Activated CD4-positive, alpha-beta T cell treated with anti-CD3 and anti-CD28 coated beads for 1 hour (primary cell): Measurements from ENCODE around the gene MICU1.
"Not testable (repeated sequence)": the region's sequence is repeated elsewhere in the genome, so short reads cannot be mapped to it uniquely, and the experiment has no call there.

Experiments
- DNase-seq: peaks from one replicate; pipeline ENCODE4 v3.0.0-alpha.2; 2020

The MICU1 gene

DNA sequence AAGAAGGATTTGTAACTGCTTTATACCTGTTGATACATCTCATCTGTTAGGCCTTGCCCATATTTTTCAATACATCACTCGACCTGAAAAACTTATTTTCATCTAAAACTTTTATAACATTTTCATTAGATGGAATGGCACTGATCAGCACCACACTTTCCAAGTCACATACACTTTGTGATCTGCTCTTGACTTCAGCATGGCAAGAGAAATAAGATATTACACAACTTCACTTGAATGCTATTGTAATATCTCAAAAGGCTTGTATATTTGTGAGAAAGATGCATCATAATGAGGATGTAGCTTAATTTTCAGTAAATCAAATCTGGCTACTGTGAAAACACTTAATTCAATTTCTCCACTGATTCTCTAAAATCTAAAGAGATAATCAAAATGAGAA lies 126.2 kb downstream of the MICU1 start:
- DNase-seq, result no peak

DNA sequence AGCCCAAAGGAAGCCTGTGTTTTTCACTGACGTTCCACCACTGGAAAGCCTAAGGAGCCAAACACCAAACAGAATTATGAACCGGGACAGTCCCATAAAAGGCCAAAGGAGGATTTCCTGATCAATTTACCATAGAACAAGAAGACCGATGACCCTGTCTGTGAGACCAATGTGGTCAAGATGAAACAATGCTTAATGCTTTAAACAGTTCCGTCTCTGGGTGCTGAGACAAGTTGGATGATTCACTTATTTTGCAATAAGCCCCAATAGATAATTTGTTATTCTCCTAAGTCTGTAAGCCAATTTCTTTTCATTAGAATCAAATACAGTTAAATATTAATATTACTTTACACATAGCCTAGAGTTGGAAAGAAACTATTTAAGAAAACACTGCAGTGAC lies 134.9 kb downstream of the MICU1 start:
- no peak for DNase-seq

DNA sequence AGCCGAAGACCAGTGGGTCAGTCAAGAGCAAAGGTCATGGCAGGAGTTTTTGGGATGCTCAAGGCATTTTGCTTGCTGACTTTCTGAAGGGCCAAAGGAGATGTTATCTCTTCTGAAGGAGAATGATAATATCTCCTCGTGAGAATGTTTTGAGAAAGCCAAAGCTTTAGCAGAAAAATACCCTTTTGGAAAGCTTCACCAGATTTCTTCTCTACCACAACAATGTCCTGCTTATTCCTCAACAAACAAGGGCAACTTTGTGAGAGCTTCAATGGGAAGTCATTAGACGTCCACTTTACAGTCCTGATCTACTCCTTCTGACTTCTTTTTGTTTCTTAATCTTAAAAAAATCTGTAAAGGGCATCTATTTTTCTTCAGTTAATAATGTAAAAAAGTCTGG lies 138.4 kb downstream of the MICU1 start:
- no peak for DNase-seq

DNA sequence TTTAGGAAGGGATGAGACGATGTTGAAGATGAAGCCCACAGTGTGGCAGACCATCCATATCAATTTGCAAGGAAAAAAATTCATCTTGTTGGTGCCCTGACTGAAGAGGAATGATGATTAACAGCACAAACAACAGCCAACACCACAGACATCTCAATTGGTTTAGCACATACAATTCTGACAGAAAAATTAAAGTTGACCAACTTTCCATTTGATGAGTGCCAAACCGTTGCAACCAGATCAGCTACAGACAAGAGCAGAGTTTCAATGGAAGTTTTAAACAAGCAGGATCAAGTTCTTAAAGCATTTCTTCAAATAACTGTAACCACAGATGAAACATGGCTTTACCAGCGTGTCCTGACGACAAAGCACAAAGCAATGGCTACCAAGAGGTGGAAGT lies 138.8 kb downstream of the MICU1 start:
- no peak for DNase-seq

DNA sequence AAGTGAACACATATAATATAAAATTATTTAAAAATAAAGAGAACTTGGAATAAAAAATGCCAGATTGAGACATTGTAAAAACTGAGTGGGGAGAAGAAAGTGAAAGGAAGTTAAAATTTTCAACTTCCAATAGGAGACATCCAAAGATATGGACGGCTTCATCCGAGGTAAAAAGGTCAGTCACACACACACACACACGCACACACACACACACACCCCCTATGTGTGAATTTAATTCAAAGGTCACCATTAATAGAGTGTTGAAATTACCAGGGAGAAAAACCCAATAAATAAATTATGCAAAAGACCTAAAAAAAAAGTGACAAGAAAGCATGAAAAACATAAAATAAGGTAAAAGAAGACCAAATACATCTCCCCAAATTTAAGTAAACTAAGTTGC lies 140.2 kb downstream of the MICU1 start:
- no peak for DNase-seq

DNA sequence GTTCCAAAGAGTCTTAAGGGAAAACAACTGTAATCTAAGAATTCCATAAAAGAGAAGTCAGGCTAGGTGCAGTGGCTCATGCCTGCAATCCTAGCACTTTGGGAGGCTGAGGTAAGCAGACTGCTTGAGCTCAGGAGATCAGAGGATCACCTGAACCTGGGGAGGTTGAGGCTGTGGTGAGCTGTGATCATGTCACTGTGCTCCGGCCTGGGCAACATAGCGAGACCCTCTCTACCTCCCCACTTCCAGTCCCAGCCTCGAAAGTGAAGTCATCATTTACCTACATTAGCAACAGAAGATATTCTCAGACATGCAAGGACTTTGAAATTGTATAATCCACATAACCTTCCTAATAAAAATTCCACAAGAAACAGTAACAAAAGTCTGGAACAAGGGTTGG lies 141.4 kb downstream of the MICU1 start:
- DNase-seq, result no peak

DNA sequence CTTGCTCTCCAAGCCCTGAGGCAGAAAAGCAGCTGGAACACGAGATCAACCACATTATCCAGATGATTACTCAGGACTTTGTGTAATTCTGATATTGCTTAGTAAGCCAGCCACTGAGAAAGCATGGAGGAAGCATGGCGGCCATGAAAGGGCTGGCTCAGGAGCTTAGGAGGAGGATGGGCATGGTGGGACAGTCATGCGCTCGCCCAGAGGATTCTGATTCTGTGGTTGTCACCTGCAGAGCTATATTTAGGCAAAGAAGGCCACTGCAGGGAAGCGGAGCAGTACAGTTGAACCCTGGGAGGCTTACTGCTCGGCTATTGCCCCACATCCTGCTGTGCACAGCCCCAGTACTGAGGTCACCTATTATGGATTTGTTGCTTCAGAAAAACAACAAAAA lies 142.4 kb downstream of the MICU1 start:
- no peak for DNase-seq

DNA sequence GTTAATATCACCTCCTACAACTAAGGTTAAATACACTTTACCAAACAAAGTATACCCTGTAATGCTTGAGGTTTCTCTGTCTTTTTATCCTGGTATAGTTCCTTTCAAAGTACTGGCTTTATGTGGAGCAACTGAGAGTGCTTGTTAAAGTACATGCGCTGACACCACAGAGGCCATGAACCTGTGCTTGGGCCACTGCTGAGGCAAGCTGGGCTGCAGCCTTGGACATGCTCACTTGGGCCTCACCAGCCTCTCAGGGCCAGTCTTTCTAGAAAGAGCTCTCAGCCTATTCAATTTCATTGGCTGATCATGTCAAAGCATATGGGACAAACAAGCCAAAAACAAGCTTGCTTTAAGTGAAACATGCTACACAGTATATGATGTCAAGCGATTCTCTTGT lies 145.0 kb downstream of the MICU1 start:
- DNase-seq, result no peak

DNA sequence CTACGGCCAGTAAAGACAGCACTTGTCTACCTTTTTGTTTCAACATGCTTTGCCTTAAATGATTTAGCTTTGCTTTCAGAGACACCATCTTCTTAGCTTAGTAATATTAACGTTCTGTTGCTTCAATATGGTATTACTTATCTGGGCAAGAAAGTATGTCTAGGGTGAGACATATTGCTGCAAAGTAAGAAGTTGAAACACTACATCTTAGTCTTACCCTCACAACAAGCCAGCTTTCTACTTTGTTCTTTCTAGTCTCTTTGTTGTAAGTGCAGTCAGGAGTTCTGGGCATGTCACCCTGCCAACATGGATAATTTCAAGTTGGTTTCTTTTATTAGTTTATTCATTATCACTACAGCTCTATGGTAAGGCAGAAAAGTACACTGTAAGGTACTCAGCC lies 148.4 kb downstream of the MICU1 start:
- no peak for DNase-seq

DNA sequence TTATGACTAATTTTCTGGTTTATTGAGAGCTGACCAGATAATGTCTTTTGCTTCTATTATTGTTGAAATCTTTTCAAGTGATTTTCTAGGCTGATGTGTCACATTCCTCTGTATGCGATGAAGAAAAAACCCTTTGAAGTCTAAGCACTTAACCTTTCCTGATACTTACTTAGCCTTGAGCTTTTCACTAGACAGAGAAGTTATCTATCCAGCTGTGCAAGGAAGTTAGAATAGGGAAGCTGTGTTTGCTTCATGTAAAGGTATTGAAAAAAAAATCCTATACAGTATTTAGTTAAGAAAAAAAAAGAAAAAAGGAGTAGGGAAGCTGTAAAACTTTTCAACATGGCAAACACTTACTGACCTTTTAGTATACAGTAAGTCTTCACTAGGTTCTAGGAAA lies 153.6 kb downstream of the MICU1 start:
- DNase-seq, result no peak

DNA sequence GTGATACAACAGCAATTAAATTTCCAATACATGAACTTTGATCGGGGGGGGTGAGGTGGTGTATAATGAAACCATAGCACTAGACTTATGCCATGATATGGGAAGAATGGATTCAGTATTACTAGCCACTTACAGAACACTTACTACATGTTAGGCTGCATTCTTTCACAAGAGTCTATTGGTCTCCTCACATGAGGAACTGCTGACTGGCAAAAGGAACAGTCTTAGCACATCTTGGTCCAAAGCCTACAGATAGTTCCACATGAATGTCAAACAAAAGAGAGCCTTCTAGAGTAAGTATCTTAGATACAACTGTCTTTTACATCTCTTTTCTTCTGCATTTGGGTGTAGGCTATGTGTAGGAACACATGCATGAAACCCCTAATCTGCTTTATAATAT lies 155.2 kb downstream of the MICU1 start:
- no peak for DNase-seq

DNA sequence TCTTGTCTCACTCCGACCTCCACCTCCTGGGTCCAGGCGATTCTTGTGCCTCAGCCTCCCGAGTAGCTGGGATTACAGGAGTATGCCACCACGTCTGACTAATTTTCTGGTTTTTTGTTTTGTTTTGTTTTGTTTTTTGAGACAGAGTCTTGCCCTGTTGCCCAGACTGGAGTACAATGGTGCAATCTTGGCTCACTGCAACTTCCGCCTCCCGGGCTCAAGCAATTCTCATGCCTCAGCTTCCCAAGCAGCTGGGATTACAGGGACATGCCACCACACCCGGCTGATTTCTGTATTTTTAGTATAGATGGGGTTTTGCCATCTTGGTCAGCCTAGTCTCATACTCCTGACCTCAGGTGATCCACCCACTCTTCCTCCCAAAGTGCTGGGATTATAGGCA lies 158.8 kb downstream of the MICU1 start:
- DNase-seq, result not testable (repeated sequence)

DNA sequence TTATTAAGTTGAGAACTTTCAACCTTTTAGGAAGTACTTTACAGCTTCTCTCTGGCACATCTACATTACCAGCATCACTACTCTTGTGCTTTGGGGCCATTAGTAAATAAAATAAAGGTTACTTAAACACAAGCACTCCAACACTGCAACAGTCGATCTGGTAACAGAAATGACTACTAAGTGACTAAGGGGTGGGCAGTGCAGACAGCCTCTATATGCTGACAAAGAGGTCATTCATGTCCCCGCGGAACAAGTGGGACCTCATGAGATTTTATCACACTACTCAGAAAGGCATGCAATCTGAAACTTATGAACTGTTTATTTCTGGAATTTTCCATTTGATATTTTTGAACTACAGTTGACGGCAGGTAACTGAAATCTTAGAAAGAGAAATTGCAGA lies 159.9 kb downstream of the MICU1 start:
- DNase-seq, result no peak

DNA sequence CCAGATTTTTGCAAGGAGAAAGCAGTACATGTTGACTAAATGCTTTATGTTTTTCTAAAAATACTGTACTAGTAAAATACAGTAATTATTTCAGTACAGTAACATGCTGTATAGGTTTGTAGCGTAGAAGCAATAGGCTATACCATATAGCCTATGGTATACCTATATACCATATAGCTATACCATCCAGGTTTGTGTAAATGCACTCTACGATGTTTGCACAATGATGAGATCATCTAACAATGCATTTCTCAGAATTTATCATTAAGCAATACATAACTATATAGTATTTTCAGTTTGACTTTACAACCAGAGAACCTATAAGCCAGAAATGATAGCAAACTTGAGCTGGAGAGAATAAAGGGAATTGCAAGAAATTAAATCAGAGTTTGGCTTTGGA lies 161.4 kb downstream of the MICU1 start:
- DNase-seq, result no peak

DNA sequence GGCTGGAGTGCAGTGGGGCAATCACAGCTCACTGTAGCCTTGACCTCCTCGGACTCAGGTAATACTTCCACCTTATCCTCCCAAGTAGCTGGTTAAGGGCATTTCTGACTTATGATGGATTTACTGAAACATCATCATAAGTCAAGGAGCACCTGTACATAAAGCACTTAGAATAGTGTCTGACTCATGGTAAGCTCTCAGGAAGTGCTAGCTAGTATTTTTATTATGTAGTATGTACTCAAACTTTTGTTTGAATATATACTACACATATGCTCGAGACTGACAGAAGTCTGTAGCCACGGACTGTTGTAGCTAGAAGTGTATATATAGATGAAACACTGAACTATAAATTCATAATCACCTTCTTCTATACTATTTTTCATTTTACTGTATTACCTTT lies 163.6 kb downstream of the MICU1 start:
- DNase-seq, result no peak

DNA sequence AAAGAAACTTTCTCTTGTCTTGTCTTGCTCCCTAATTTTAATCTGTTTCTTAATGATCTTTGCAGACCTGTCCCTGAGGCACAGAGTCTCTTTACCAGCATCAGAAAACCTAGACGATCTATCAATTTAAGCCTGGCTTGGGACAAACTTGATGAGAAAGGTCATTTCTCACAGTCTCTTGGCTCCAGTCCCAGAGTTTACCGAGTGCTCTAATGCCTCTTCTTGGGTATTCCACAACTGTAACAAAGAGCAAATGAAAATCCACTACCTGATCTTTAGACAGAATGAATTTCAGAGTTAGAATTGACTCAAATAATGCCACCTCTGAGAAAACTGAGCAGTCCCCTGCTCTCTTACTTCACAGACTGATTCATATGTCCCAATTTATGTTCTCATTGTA lies 164.8 kb downstream of the MICU1 start:
- DNase-seq, result no peak

DNA sequence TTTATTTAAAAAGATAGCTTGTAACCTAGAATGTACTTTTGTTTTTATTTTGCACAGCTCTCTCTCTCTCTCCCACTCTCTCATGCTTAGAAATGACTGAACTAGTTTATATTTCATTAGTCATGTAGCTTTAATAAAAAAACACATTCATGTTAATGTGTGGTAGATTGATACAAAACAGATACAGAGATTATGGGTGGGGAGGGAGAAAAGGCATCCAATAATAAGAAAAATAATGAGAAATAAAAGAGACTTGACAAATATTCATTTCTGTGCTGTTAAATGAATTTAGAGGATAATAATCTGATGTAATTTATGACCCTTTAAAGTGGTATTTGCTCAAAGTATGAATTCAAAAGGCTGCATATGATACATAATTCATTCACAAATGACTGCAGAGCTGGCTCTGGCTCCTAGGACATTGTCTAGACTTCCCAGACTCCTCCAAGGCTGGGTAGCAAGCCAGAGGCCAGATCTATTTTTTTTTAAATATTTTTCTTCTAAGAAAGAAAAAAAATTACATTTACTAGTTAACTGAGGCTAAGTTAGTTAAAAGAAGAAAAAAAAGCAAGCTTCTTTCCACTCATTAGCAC lies 165.5 kb downstream of the MICU1 start:
- no peak for DNase-seq

DNA sequence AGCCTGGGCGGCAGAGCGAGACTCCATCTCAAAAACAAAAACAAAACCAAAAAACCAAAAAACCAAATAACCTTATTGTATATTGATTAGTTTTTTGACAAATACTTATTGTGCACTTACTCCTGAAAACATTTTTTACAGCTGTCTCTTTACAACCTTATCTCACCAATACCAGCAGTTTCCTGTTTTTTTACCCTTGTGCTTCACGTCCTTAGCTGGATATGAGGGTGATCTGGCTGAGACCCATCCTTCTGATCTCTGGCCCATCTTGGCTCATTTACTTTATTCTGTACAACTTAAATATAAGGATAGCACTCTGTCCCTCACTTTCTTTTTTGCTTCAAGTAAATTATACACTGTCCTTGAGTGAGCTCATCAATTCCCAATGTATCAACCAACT lies 166.6 kb downstream of the MICU1 start:
- DNase-seq, result no peak

DNA sequence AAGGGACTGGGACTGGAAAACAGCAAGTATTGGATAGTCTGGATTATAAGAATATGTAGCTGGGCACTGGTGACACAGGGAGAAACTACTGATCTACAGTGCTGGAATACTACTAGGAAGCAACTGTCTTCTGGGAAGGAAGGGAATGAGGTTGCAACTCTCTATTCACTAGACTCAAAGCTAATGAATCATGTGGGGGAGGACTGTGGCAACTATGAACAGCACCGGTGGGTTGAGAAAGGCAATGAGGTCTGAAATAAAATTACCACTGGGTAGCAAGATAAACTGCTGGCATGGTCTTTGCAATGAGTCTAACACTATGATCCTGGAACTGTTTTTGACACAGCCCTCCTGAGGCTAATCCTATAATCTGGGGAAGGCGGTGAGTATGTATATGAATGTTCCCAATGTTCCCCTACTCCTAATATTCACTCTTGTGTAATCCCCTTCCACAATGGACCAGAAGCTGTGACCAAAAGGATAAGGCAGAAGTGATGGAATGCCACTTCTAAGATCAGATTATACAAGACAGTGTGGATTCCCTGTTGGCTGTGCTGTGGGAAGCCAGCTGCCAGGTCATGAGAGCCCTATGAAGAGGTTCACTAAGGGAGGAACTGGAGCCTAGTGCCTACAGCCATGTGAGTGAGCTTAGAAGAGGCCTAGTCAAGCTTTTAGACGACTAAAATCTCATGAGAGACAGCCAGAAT lies 169.8 kb downstream of the MICU1 start:
- no peak for DNase-seq

DNA sequence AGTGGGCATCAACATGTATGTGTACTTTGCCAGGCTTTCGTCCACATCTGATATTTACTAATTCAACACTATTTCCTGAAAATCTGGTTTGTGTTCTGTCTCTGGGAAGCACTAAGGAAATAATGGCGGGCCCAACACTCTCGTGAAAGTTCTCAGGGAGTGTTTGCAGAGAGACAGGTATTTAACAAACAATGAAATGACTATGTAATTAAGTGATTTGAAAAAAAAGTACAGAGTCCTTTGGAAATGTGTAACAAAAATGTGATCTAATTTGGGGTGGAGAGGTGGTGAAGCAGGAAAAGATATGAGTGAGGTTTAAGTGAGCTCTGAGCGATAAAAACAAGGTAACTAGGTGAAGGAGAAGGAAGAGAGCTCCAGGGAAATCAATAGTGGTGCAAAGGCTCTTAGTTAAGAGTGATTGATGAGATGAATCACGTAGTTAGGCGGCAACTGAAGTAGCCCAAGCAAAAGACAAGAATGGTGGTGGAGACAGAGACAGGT lies 175.9 kb downstream of the MICU1 start:
- no peak for DNase-seq

DNA sequence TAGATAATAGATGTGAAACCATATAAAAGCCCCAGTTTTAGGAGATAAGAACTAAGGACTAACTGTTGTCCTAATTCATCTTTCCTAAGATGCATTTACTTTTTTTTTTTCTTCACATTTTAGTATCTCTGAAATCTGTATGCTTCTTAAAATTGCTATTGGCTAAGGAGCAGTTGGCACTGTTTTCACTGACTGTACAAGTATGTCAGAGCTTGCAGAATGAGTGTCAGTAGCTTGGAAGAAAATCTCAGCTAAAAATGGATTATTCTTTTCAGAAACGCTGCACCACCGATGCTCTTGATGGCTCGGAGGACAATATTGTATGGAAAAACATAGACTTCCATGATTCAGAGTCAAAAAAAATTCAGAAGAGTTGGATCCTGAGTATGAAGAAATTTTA lies 180.0 kb downstream of the MICU1 start:
- DNase-seq, result no peak

DNA sequence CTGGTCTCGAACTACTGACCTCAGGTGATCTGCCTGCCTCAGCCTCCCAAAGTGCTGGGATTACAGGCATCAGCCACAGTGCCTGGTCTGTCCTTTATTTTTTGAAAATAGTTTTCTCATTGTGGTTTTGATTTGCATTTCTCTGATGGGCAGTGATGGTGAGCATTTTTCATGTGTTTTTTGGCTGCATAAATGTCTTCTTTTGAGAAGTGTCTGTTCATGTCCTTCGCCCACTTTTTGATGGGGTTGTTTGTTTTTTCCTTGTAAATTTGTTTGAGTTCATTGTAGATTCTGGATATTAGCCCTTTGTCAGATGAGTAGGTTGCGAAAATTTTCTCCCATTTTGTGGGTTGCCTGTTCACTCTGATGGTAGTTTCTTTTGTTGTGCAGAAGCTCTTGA lies 182.9 kb downstream of the MICU1 start:
- DNase-seq, result not testable (repeated sequence)

DNA sequence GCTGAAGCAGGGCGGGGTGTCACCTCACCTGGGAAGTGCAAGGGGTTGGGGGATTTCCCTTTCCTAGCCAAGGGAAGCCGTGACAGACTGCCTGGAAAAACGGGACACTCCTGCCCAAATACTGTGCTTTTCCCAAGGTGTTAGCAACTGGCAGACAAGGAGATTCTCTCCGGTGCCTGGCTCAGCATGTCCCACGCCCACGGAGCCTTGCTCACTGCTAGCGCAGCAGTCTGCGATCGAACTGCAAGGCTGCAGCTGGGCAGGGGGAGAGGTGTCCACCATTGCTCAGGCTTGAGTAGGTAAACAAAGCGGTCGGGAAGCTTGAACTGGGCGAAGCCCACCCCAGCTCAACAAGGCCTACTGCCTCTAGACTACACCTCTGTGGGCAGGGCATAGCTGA lies 190.3 kb downstream of the MICU1 start:
- no peak for DNase-seq

DNA sequence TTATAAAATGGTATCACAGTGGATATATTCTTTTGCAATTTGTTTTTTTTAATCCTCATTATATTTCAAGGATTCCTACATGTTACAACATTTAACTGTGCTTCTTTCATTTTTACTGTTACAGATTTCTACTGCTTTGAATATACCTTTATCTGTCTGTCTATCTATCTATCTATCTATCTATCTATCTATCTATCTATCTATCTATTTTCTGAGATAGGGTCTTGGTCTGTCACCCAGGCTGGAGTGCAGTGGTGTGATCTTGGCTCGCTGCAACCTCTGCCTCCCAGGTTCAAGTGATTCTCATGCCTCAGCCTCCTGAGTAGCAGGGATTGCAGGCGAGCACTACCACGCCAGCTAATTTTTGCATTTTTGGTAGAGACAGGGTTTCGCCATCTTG lies 194.9 kb downstream of the MICU1 start:
- DNase-seq, result not testable (repeated sequence)

DNA sequence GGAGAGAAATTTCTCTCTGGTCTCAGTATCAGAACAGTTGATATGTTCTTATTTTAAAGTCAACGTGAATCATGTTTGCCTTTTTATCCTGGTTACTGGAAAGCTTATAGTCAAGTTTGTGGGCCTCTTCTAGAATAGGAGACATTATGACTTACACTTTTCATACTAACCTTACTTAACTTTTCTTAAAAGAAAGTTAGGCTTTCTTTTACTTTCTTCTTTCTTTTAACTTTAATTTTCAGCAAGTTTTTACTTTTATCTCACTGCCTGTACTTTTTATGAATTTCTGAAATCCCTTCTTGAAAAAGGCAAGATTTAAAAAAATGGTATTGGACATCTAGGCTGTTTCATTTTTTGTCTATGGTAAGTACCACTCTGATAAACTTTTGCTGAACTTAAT lies 195.9 kb downstream of the MICU1 start:
- DNase-seq, result no peak
